DOHH2 (cell line): ENCODE measurements around the gene VKORC1L1.

Experiments
- H3F3A ChIP-seq: fragments of 200-600 bp; sonication (generic), shearing (Covaris generic); 2 replicates; pipeline ENCODE4 v1.6.0; 2016; ENCODE audit warnings: antibody characterized with exemption, mild to moderate bottlenecking; ENCODE audit not compliant: control insufficient read depth, insufficient read depth
- H3K27ac ChIP-seq: fragments of 200-600 bp; sonication (generic); 2 replicates; pipeline ENCODE4 v1.5.1; 2014; ENCODE audit warnings: low read depth, mild to moderate bottlenecking, low read length, moderate library complexity
- H3K27me3 ChIP-seq: fragments of 200-600 bp; sonication (generic); 2 replicates; pipeline ENCODE4 v1.6.1; 2014; ENCODE audit warnings: mild to moderate bottlenecking, low read length, mixed read lengths; ENCODE audit not compliant: control insufficient read depth
- H3K36me3 ChIP-seq: fragments of 200-600 bp; sonication (generic); 2 replicates; pipeline ENCODE4 v1.6.1; 2014; ENCODE audit warnings: mild to moderate bottlenecking, low read length, moderate library complexity, mixed read lengths; ENCODE audit not compliant: control insufficient read depth
- H3K4me1 ChIP-seq: fragments of 200-600 bp; sonication (generic); 2 replicates; pipeline ENCODE4 v1.6.1; 2014; ENCODE audit warnings: mild to moderate bottlenecking, low read length, mixed read lengths; ENCODE audit not compliant: control insufficient read depth
- H3K4me2 ChIP-seq: fragments of 200-600 bp; sonication (generic); 2 replicates; pipeline ENCODE4 v1.6.0; 2014; ENCODE audit warnings: mild to moderate bottlenecking, low read length, moderate library complexity
- H3K4me3 ChIP-seq: fragments of 200-600 bp; sonication (generic); 2 replicates; pipeline ENCODE4 v1.5.1; 2014; ENCODE audit warnings: mild to moderate bottlenecking, low read length, mixed read lengths
- H3K79me2 ChIP-seq: fragments of 200-600 bp; sonication (generic); 2 replicates; pipeline ENCODE4 v1.6.1; 2014; ENCODE audit warnings: mild to moderate bottlenecking, low read length, mixed read lengths; ENCODE audit not compliant: control insufficient read depth
- H3K9me2 ChIP-seq: fragments of 200-600 bp; sonication (generic); replicated peaks from 2 replicates; pipeline ENCODE4 v1.6.1; 2014; ENCODE audit warnings: mild to moderate bottlenecking, low read length, mixed read lengths; ENCODE audit not compliant: control insufficient read depth
- H3K9me3 ChIP-seq: fragments of 200-600 bp; sonication (generic); 2 replicates; pipeline ENCODE4 v1.6.1; 2014; ENCODE audit warnings: antibody characterized with exemption, low read length, mixed read lengths; ENCODE audit not compliant: control insufficient read depth, insufficient read depth
- H4K20me1 ChIP-seq: fragments of 200-600 bp; sonication (generic); 2 replicates; pipeline ENCODE4 v1.6.0; 2014; ENCODE audit warnings: low read depth, mild to moderate bottlenecking, antibody characterized with exemption, low read length, moderate library complexity; ENCODE audit not compliant: control insufficient read depth, insufficient read depth
- EZH2phosphoT487 ChIP-seq: fragments of 200-600 bp; sonication (generic); IDR thresholded peaks from 2 replicates; pipeline ENCODE4 v1.6.1; 2017; ENCODE audit warnings: borderline replicate concordance, mild to moderate bottlenecking, antibody characterized with exemption, low read length, moderate library complexity, mixed read lengths
- TF ChIP-seq, protein P1 (sequence below): fragments of 200-600 bp; sonication (generic); IDR thresholded peaks from one replicate; pipeline ENCODE4 v1.5.1; 2014; ENCODE audit warnings: antibody characterized with exemption, mild to moderate bottlenecking, low read depth, low read length; ENCODE audit not compliant: poor library complexity, severe bottlenecking

Gene VKORC1L1

DNA sequence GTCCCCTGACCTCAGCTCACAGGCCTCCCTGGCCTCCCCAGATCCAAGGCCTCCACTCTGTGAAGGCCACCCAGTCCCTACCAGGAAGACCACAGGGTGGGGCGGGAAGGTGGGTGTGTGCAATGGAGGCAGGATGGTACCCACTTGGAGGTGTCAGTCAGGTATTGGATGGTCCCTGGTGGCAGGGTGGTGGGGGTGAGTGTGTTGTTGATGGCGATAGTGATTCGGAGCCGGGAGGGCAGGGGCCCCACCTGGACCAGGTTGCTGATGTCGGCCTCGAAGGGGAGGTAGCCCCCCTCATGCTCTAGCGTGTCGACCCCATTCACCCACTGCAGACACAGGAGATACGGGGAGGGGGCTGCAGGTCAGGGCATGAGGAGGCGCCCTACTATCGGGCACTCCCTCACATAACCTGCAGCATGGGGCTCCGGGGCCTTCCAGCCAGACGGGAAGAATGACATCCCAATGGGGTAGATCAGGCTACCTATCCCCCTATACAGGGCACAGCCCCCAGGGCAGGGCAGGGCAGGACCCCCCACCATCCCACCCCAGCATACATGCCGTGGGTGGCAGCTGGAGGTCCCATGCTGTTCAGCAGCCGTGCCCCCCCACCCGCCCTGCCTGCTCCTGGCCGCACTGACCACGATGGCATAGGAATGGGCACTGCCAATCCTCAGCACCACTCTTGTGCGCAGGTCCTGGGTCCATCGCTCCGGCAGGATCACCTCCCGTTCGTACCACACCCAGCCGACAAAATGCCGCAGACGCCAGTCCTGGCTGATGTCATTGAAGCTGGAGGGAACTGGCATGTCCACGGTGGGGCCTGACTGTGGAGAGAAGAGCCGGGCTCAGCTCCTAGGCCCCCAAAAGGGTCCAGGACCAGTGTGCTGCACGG, 107.0 kb downstream of the VKORC1L1 start:
- H3K9me2 ChIP-seq, result no peaks in the 10 kb centered on the region
- no peaks in the 10 kb centered on the region for H3F3A ChIP-seq
- H3K4me1 ChIP-seq, result peaks cover 16% of the 10 kb centered on the region
- no peaks in the 10 kb centered on the region for H3K9me3 ChIP-seq
- peak overlapping the region; percentile 86 for H3K4me3 ChIP-seq
- TF ChIP-seq, protein P1, sequence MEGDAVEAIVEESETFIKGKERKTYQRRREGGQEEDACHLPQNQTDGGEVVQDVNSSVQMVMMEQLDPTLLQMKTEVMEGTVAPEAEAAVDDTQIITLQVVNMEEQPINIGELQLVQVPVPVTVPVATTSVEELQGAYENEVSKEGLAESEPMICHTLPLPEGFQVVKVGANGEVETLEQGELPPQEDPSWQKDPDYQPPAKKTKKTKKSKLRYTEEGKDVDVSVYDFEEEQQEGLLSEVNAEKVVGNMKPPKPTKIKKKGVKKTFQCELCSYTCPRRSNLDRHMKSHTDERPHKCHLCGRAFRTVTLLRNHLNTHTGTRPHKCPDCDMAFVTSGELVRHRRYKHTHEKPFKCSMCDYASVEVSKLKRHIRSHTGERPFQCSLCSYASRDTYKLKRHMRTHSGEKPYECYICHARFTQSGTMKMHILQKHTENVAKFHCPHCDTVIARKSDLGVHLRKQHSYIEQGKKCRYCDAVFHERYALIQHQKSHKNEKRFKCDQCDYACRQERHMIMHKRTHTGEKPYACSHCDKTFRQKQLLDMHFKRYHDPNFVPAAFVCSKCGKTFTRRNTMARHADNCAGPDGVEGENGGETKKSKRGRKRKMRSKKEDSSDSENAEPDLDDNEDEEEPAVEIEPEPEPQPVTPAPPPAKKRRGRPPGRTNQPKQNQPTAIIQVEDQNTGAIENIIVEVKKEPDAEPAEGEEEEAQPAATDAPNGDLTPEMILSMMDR, result no peak
- no peak for TF ChIP-seq EZH2phosphoT487
- H4K20me1 ChIP-seq, result peaks cover 13% of the 10 kb centered on the region
- no peaks in the 10 kb centered on the region for H3K27me3 ChIP-seq
- H3K79me2 ChIP-seq, result peaks cover 47% of the 10 kb centered on the region
- H3K4me2 ChIP-seq, result peak overlapping the region; percentile 62
- H3K36me3 ChIP-seq, result peaks cover 47% of the 10 kb centered on the region
- H3K27ac ChIP-seq, result no peak overlapping the region

DNA sequence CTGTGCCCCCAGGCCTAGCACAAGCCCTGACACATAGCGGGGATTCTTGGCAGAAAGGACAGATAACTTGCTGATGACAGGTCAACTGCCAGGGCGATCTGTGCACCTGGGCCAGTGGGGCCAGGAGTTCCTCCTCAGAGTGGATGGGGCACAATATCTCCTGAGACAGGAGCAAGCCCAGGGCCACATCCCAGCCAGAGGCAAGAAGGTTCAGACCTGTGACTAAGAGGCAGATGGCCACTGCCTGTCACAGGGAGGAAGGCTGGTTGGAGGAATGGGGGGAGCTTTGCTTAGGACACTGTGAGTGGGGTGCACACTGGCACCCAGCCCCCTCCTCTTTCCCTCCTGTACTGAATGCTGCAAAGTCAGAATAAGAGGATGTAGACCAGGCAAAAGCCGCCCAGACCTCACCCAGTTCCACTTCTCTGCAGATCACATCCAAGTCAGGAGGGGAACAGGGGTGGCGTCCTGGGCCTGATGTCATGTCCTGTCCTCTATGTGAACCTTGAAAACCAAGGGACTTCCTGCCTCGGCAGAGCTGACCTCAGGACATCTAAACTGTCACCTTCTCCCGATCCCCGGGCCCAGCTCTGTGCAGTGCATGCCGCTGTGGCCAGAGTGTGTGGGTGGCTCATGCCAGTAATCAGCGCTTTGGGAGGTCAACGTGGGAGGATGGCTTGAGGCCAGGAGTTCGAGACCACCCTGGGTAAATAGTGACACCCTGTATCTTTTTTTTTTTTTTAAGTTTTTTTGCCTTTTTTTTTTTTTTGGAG, 107.8 kb downstream of the VKORC1L1 start:
- Histone ChIP-seq H3K79me2 (peaks cover 47% of the 10 kb centered on the region), H4K20me1 (peaks cover 13% of the 10 kb centered on the region), H3K27ac (no peak overlapping the region), H3K4me1 (peaks cover 16% of the 10 kb centered on the region), H3K9me2 (no peaks in the 10 kb centered on the region), H3K27me3 (no peaks in the 10 kb centered on the region), H3K4me2 (peak overlapping the region; percentile 62), H3K9me3 (no peaks in the 10 kb centered on the region), H3F3A (no peaks in the 10 kb centered on the region), H3K36me3 (peaks cover 40% of the 10 kb centered on the region), H3K4me3 (peak overlapping the region; percentile 86)
- no peak for TF ChIP-seq EZH2phosphoT487
- TF ChIP-seq, protein P1, result no peak

DNA sequence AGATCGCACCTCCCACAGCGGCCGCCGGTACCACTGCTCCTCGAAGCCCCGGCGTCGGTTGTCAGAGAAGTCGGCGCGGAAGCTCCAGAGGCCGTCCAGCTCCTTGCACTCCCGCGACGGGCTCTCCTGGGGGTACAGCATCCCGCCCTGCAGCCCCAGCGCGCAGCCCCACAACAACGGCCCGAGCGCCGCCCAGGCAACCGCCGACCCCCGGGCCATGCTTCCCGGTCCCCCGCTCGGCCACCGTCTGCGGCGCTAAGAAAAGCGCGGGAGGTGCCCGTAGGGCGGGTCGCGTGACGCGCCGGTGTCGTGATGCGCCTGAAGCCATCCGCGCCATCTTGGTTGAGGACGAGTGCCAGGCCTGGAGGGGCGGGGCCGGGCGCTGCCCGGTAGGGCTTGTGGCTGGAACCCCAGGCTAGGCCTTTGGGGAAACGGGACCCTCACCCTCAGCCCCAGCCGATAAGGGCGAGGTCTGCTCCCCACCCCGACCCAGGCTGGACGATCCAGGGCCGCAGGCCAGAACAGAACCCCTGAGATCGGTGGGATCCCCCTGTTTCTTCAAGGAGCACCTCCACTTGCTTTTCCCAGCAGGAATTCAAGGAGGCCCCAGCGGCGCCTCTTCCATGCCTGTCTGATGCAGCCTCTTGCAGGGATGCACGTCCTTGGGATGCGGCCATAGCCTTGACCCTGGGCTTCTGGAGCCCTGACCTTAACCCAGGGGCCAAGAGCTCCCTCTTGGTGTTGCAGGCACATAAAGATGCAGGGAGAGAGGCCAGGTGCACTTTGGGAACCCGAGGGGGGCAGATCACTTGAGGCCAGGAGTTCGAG, 109.3 kb downstream of the VKORC1L1 start, which contains the start of gene GUSB:
Gene GUSB (minus strand): TSS at position 249 of the 828 bp plus-strand sequence. CDS start 30 bp downstream, at position 219.
- H3K4me2 ChIP-seq, result peak within 1 kb of the TSS; percentile 62
- no peaks in the 10 kb centered on the region for H3F3A ChIP-seq
- H3K9me3 ChIP-seq, result no peaks in the 10 kb centered on the region
- peaks cover 28% of the 10 kb centered on the region for H3K36me3 ChIP-seq
- H3K4me3 ChIP-seq, result peak within 1 kb of the TSS; percentile 86
- H3K9me2 ChIP-seq, result no peaks in the 10 kb centered on the region
- H3K4me1 ChIP-seq, result peaks cover 16% of the 10 kb centered on the region
- TF ChIP-seq, protein P1, result no peak
- peaks cover 10% of the 10 kb centered on the region for H4K20me1 ChIP-seq
- peaks cover 41% of the 10 kb centered on the region for H3K79me2 ChIP-seq
- peak within 1 kb of the TSS; percentile 48 for H3K27ac ChIP-seq
- H3K27me3 ChIP-seq, result no peaks in the 10 kb centered on the region
